Measurements from ENCODE around the gene EVPLL. TPM values are rescaled to one million over a fixed set of nuclear protein-coding genes. Genes with fewer than 3 reads are reported as not detected.

EVPLL gene
- total and polyA plus RNA-seq, 9 of the 15 experiments (the other 6 are each of a cell fraction or from before 2014, with no cell fraction given), result not detected

DNA sequence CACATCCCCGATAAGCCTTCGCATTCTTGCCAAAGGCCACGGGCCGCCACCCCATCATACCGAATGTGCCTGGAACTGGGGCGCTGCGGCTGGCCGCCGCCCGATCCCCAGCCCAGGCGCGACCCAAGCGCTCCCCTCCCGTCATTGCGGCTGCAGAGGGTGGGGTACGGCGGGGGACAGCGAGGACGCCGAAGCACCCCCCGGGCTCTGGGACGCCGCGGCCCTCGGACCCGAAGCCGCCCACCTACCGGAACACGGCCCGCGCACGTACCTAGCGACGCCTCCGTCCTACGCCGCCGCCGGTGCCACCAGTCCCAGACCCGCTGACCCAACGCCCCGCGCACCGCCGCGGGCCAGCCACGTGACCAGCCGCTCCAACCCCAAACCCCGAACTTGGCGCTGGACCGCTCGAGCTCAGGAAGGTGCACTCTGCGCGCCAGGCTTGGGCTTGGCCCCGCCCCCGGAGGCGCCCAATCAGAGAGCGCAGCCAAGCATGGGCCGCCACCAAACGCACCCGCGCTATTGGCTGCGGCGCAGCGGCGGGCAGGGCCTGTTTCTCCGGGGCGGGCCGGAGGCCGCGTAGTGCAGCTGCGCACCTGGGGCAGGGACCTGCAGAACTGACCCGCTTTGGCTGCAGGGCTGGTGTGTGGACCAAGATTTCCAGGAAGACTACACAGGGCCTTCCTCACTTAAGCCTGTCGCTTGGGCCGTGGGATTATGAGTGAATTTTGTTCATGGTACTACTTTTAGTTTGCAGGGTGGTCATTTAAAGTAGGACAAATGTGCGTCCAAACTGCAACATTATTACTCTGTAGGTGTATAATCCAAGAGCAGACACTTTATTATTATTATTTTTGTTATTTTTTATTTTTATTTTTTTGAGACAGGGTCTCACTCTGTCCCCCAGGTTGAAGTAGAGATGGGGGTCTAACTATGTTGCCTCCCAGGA, 14.2 kb upstream of the EVPLL start, which contains the start of gene SHMT1 (continued):
- TF ChIP-seq, protein P1, sequence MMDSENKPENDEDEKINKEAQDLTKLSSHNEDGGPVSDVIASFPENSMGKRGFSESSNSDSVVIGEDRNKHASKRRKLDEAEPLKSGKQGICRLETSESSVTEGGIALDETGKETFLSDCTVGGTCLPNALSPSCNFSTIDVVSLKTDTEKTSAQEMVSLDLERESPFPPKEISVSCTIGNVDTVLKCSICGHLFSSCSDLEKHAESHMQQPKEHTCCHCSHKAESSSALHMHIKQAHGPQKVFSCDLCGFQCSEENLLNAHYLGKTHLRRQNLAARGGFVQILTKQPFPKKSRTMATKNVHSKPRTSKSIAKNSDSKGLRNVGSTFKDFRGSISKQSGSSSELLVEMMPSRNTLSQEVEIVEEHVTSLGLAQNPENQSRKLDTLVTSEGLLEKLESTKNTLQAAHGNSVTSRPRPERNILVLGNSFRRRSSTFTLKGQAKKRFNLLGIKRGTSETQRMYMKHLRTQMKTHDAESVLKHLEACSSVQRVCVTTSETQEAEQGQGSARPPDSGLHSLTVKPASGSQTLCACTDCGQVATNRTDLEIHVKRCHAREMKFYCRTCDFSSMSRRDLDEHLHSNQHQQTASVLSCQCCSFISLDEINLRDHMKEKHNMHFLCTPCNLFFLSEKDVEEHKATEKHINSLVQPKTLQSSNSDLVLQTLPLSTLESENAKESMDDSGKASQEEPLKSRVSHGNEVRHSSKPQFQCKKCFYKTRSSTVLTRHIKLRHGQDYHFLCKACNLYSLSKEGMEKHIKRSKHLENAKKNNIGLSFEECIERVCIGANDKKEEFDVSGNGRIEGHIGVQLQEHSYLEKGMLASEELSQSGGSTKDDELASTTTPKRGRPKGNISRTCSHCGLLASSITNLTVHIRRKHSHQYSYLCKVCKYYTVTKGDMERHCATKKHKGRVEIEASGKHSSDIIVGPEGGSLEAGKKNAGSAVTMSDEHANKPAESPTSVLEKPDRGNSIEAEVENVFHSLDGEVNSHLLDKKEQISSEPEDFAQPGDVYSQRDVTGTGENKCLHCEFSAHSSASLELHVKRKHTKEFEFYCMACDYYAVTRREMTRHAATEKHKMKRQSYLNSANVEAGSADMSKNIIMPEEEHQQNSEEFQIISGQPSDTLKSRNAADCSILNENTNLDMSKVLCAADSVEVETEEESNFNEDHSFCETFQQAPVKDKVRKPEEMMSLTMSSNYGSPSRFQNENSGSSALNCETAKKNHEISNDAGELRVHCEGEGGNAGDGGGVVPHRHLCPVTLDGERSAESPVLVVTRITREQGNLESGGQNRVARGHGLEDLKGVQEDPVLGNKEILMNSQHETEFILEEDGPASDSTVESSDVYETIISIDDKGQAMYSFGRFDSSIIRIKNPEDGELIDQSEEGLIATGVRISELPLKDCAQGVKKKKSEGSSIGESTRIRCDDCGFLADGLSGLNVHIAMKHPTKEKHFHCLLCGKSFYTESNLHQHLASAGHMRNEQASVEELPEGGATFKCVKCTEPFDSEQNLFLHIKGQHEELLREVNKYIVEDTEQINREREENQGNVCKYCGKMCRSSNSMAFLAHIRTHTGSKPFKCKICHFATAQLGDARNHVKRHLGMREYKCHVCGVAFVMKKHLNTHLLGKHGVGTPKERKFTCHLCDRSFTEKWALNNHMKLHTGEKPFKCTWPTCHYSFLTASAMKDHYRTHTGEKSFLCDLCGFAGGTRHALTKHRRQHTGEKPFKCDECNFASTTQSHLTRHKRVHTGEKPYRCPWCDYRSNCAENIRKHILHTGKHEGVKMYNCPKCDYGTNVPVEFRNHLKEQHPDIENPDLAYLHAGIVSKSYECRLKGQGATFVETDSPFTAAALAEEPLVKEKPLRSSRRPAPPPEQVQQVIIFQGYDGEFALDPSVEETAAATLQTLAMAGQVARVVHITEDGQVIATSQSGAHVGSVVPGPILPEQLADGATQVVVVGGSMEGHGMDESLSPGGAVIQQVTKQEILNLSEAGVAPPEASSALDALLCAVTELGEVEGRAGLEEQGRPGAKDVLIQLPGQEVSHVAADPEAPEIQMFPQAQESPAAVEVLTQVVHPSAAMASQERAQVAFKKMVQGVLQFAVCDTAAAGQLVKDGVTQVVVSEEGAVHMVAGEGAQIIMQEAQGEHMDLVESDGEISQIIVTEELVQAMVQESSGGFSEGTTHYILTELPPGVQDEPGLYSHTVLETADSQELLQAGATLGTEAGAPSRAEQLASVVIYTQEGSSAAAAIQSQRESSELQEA (IDR thresholded peaks at IDR 0.05; ENCODE audit: low read depth), result no peak
- no peak for TF ChIP-seq MTA1 (IDR thresholded peaks at IDR 0.05; ENCODE audit: borderline replicate concordance)
- no peak for TF ChIP-seq NEUROD1 (IDR thresholded peaks at IDR 0.05; ENCODE audit: borderline replicate concordance, low read depth, low read length, partially characterized antibody)
- no peak for TF ChIP-seq BRD4 (IDR thresholded peaks at IDR 0.05)
- peak; percentile 61 for TF ChIP-seq SUPT5H (IDR thresholded peaks at IDR 0.05)
- TF ChIP-seq NR4A1 (CRISPR knock-in tag; IDR thresholded peaks at IDR 0.05), result no peak
- TF ChIP-seq NR4A1 (tag; IDR thresholded peaks at IDR 0.05), result no peak
- no peak for TF ChIP-seq ZNF696 (CRISPR knock-in tag; conservative IDR thresholded peaks at IDR 0.05)
- TF ChIP-seq PHF21A (IDR thresholded peaks at IDR 0.05; ENCODE audit: borderline replicate concordance, low read depth), result no peak
- no peak for TF ChIP-seq E2F8 (IDR thresholded peaks at IDR 0.05; ENCODE audit: low read depth, partially characterized antibody)
- TF ChIP-seq SRSF7 (optimal IDR thresholded peaks at IDR 0.05; ENCODE audit: low read depth, low read length), result no peak
- no peak for TF ChIP-seq KDM2B (CRISPR knock-in tag; IDR thresholded peaks at IDR 0.05)
- TF ChIP-seq BRCA1 (IDR thresholded peaks at IDR 0.05), result no peak
- no peak for TF ChIP-seq BRCA1 (CRISPR knock-in tag; IDR thresholded peaks at IDR 0.05)
- TF ChIP-seq ZNF398 (CRISPR knock-in tag; IDR thresholded peaks at IDR 0.05), result no peak
- TF ChIP-seq TCF7 (IDR thresholded peaks at IDR 0.05; ENCODE audit: borderline replicate concordance), result no peak

Measured in K562 (cell line).